22Rv1 (cell line): ENCODE results near the gene SLC9A5.

Experiments
- ZFX ChIP-seq: fragments of 450-650 bp; IDR thresholded peaks from 2 replicates; pipeline ENCODE4 v1.6.1; 2017; ENCODE audit warnings: antibody characterized with exemption, borderline replicate concordance
- TF ChIP-seq, protein P1 (sequence below): fragments of 450-650 bp; IDR thresholded peaks from 2 replicates; pipeline ENCODE4 v1.5.1; 2017; ENCODE audit warnings: mild to moderate bottlenecking

DNA sequence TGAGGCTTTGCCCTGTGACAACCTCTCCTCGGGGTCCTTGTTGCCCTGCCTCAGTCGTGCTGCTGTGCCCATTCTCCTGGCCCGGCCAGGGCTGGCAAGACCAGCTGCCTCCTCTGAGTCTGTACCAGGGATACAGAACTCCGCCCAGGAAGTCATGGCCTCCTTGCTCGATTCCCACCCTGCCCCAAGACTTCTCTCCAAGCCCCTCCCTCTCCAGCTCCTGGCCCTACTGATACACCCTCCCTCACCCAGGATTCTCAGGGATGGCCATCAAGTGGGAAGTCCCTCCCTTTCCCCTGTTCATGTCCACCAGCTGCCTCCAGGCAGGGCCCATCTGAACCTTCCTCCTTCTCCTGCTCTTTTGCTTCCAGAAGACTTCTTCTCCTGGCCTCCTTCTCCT, 33.1 kb upstream of the SLC9A5 start:
- TF ChIP-seq, protein P1, sequence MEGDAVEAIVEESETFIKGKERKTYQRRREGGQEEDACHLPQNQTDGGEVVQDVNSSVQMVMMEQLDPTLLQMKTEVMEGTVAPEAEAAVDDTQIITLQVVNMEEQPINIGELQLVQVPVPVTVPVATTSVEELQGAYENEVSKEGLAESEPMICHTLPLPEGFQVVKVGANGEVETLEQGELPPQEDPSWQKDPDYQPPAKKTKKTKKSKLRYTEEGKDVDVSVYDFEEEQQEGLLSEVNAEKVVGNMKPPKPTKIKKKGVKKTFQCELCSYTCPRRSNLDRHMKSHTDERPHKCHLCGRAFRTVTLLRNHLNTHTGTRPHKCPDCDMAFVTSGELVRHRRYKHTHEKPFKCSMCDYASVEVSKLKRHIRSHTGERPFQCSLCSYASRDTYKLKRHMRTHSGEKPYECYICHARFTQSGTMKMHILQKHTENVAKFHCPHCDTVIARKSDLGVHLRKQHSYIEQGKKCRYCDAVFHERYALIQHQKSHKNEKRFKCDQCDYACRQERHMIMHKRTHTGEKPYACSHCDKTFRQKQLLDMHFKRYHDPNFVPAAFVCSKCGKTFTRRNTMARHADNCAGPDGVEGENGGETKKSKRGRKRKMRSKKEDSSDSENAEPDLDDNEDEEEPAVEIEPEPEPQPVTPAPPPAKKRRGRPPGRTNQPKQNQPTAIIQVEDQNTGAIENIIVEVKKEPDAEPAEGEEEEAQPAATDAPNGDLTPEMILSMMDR, result no peak
- TF ChIP-seq ZFX, result no peak
